HFF-Myc (cell line): Measurements from ENCODE around the gene TNFRSF12A.

Experiments used
- DNase-seq: peaks from one replicate; pipeline ENCODE4 v3.0.0-alpha.2; 2011; ENCODE audit warnings: low read depth; ENCODE audit errors: extremely low read depth
- H3K4me3 ChIP-seq: replicated peaks from 2 replicates; pipeline ENCODE4 v1.5.1; 2011; ENCODE audit warnings: low read depth, mild to moderate bottlenecking, control low read depth, low read length
- CTCF ChIP-seq: IDR thresholded peaks from 2 replicates; pipeline ENCODE4 v1.5.1; 2012; ENCODE audit warnings: mild to moderate bottlenecking, low read depth, low read length, control low read depth; ENCODE audit errors: missing control alignments

TNFRSF12A gene

GRCh38 chr16:3003582-3004270, 16.4 kb upstream of the TNFRSF12A start:
- no peak overlapping the region for H3K4me3 ChIP-seq
- TF ChIP-seq CTCF = peak; percentile 56
- DNase-seq = peak; percentile 96

GRCh38 chr16:3004319-3004718, 15.8 kb upstream of the TNFRSF12A start:
- H3K4me3 ChIP-seq = no peak overlapping the region
- no peak for TF ChIP-seq CTCF
- no peak for DNase-seq

- no peak for DNase-seq
- H3K4me3 ChIP-seq = no peak overlapping the region
- TF ChIP-seq CTCF = no peak
Measured at GRCh38 chr16:3004781-3005284, 15.3 kb upstream of the TNFRSF12A start.

- TF ChIP-seq CTCF = no peak
- DNase-seq = no peak
- H3K4me3 ChIP-seq = no peak overlapping the region
Measured at GRCh38 chr16:3007059-3007956, 12.9 kb upstream of the TNFRSF12A start.

GRCh38 chr16:3007957-3008689, 12.0 kb upstream of the TNFRSF12A start:
- DNase-seq = no peak
- no peak overlapping the region for H3K4me3 ChIP-seq
- TF ChIP-seq CTCF = no peak

- no peak for TF ChIP-seq CTCF
- no peak for DNase-seq
Measured at GRCh38 chr16:3008690-3009037, 11.5 kb upstream of the TNFRSF12A start.

More at GRCh38 chr16:3008690-3009037, 11.5 kb upstream of the TNFRSF12A start:
- H3K4me3 ChIP-seq = no peak overlapping the region
